Endometrial microvascular endothelial cells (primary cell): ENCODE results near the gene KIF26A. TPM values are rescaled to one million over a fixed set of nuclear protein-coding genes. Genes with fewer than 3 reads are reported as not detected.
"Not testable (repeated sequence)": the region's sequence is repeated elsewhere in the genome, so short reads cannot be mapped to it uniquely, and the experiment has no call there.

Source experiments
- in situ Hi-C: cut with HindIII; loops from 2 replicates; pipeline ENCODE4 v1.10.0; 2017; ENCODE audit warnings: low sequenced_read_pairs, low pct_unique_long_range_greater_than_20kb; ENCODE audit errors: inconsistent ontology term
- total RNA-seq: library from RNA; depleted of rRNA; stranded (reverse); fragments of >200 nt; gene quantifications from one replicate; pipeline ENCODE4 v1.2.3, GENCODE V29; 2015; ENCODE audit errors: inconsistent ontology term

Gene KIF26A
- total RNA-seq, 1 donor from 2014 or later: 6.2 TPM

DNA sequence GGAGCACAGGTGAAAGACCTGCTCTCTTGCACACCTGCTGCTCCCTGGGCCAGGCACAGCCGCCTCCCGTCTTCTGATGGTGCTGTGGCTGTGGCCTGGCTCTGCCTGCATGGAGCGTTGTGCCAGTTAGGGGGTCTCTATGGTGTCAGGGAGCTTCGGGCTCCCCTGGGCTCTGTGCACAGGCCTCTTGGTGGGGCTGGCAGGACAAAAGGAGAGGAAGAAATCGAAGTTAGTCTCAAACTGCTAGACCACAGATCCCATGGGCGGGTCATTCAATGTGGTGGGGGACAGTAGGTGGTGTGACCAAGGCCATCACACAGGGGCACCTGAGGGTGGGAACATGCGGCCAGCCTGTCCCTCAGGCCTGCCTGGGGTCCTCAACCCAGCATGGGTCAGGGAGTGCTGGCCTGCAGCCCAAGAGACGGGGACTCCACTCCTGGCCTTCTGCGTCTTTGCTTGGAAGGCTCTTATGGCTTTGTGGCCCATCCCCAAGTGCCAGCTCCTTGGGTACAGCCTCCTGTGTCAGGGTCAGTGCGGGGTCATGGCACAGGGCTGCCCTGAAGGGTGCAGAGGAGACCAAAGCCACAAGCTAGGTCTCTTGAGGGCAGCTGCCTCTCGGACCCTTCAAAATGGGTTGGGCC lies 84.1 kb downstream of the KIF26A start:
- in situ Hi-C loops: no loop called here

DNA sequence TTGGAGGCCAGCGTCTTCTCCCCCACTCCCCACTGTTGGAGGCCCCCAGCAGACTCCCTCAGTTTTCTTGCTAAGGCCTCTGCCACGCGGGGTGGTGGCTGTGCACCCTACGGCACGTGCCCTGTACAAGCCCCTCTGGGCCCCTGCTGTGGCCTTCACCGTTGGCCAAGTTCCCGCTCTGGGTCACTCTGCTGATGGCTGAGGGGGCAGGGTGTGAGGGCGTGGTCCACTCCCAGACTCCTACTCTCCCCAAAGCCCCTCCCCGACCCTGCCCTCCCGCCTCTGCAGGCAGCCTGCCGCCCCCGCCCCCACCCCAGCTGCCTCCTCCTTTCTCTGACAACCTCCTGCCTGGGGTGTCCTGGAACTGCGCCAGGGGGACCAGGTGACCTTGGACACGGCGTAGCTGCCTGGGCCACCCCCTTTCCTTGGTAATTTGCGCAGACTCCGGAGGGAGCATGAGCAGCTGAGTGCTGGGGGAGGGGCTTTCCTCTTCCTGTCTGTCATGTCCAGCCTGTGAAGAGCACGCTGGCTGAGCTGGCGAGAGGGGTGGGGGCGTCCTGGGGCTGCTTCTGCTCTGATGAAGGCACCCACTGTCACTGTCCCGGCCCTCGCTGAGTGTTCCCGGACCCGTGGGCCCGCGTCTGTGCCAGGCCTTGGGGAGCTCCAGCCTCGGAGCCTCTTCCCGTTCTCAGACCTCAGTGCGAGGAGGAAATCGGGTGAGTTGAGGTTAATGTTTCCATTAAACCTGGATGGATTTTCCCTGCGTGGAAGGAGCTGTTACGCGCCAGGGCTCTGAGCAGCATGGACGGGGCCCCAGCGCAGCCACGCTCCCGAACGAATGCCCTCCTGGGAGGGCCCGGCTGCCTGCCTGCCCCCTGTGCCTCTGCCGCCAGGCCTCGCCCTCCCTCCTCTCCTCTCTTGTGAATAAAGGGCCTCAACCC lies 85.0 kb downstream of the KIF26A start:
- in situ Hi-C loops: no loop called here

DNA sequence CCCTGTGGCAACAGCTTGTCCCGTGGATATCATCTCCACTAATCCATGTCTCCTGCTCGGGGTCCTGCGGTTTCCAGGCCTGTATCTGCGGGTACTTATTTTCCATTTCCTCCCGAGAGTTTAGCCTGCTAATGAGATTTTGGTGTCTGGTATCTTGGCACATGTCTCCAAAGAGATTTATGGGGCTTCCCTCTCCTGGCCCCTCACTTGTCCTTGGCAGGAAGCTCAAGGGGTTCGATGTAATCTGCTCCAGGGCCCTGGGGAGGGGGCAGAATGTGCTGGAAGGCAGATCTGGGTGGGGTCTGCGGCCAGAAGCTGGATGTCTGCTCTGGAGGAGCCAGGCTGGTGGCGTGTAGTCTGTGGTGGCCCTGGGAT lies 85.7 kb downstream of the KIF26A start:
- in situ Hi-C loops: no loop called here

DNA sequence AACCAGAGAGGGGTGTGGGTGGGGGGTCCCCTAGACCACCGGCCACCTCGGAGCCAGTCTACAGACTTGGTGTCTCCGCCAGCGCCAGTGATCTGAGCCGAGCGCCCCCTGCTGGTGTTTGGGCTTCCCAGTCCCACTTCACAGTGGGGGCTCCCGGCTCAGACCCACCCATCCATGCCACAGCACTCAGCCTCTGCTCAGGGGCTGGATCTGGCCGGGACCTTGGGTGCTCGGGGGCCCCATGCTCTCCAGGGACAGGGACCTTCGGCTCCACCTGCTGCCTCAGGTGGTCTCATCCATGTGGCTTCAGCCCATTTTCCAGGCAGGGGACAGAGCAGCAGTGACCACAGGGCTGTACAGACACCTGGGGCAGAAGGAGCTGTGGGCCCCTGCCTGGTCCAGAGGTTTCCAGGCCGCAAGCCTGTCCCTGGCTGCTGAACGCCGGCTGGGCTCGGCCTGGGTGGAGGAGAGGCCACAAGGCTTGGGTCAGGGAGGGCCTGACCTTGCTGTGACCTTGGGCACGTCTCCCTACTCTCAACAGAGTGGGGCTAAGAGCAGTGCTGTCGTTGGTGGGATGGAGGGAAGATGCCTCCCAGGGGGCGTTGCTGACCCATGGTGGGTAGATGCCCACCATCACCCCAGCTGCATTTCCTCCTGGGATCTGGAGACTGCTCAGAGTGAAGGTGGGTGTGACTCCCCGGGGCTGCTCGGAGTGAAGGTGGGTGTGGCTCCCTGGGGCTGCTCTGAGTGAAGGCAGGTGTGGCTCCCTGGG lies 86.3 kb downstream of the KIF26A start:
- in situ Hi-C loops: no loop called here

DNA sequence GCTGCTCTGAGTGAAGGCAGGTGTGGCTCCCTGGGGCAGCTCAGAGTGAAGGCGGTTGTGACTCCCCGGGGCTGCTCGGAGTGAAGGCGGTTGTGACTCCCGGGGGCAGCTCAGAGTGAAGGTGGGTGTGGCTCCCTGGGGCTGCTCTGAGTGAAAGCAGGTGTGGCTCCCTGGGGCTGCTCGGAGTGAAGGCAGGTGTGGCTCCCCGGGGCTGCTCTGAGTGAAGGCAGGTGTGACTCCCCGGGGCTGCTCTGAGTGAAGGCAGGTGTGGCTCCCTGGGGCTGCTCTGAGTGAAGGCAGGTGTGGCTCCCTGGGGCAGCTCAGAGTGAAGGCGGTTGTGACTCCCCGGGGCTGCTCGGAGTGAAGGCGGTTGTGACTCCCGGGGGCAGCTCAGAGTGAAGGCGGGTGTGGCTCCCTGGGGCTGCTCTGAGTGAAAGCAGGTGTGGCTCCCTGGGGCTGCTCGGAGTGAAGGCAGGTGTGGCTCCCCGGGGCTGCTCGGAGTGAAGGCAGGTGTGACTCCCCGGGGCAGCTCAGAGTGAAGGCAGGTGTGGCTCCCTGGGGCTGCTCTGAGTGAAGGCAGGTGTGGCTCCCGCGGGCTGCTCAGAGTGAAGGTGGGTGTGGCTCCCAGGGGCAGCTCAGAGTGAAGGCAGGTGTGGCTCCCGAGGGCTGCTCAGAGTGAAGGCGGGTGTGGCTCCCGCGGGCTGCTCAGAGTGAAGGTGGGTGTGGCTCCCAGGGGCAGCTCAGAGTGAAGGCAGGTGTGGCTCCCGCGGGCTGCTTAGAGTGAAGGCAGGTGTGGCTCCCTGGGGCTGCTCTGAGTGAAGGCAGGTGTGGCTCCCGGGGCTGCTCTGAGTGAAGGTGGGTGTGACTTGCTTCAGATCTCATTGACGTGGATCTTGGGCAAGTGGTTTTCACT lies 87.1 kb downstream of the KIF26A start:
- in situ Hi-C loops: not testable (repeated sequence)

DNA sequence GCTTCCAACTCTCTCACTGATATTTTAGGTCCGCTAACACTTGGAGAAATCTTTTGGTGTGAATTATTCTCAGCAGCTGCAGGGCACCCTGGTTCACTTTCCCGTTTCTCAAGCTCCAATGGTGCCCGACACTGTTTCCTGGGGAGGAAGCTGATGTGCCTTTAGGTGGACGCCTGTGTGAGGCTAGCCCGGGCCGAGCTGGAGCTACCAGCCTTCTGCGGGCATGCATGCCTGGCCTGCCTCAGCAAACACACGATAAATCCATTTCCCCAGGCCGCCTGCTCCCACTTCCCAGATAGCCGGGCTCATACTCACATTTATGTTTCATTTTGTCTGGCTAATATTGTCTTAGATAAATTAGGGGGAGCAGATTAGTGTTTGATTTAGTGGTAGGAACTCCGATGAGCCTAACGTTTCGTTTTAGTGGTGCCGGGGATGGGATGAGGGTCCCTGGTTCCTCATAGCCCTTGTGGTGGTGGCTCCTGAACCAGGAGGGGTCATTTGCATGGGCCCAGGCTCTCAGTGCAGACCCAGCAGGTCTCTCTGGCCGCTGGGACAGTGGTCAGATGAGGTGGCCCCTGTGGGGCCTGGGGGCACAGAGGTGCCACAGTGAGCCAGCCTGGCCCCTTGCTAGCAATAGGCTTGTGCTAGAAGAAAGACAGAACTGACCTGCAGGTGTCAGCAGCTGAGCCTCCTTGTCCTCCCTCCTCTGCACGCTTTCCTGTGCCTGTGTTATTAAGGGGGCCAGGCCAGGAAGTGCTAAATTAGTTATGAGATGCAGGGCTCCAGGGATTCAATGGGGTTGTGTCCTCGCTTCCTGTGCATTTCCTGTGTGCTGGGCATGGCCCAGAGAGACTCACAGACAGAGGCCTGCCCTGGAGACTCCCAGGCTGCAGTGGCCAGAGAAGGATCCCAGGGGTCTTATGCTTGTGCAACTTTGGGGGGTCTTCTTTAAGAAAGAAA lies 88.3 kb downstream of the KIF26A start:
- in situ Hi-C loops: no loop called here

DNA sequence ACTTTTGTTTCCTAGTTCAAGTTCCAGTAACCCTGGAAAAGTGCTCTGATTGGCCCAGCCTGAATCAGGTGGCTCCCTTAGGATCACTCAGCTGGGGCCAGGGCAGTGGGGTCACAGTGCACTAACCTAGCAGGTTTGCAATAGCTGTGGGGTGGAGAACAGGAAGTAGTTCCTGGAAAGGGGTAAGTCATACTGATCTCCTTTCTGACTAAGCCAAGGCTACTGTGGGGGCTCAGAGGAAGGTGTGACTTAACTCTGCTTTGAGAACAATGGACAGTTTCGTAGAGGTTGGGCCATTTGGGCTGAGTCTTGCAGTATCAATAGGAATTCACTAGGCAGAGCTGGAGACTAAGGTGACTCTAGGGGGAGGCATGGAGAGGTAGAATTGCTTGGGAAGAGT lies 89.4 kb downstream of the KIF26A start:
- in situ Hi-C loops: no loop called here

DNA sequence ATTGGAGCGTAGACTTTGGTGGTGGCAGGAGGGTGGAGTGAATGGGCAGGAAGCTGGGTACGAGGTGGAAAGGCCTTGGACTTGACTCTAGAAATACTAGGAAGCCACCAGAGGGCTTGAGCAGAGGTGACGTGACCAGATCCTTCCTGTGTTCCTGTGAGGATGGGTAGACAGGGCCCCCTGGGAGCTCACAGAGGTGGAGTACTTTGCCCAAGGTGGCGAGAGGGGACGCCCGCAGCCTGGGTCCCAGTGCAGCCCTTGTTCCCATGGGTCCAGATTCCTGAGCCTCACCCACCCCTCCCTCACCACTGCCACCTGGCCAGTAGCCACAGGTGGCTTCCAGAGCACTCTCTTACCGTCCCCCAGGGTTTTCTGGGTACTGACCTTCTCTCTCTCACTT lies 89.8 kb downstream of the KIF26A start:
- in situ Hi-C loops: no loop called here

DNA sequence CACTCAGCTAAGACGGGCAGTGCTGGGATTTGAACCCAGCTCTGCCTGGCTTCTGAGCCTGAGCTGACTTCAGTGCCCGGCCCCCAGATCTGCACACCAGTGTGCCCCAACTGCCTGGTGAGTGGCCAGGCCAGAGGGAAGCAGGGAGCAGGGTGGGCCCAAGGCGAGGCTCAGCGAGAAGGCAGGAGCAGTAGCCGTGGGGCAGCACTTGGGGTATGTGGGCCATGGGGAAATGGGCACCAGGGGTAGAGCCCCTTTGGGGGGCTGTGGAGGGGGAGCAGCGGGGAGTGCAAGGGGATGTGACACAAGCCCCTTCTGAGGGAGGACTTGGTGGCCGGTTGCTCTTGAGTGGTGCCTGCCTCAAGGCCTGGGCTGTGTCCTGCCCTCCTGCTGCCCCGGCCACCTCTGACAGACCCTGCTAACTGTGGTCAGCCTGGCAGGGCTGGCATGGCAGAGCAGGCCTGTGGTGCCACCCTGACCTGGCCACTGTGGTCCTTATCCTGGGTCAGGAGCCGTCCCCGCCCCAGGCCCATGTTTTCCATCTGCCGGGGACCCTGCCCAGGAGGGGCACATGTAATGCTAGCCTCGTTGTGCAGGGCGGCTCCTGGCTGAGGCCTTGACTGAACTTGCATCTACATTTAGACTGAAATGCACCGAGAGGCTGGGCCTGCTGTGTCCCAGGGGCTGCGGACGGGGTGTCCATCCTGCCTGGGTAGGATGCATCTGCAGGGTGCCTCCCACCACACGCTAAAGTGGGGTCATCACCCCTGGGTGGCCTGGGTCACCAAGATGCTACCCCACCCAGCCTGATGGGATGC lies 90.5 kb downstream of the KIF26A start:
- in situ Hi-C loops: no loop called here

DNA sequence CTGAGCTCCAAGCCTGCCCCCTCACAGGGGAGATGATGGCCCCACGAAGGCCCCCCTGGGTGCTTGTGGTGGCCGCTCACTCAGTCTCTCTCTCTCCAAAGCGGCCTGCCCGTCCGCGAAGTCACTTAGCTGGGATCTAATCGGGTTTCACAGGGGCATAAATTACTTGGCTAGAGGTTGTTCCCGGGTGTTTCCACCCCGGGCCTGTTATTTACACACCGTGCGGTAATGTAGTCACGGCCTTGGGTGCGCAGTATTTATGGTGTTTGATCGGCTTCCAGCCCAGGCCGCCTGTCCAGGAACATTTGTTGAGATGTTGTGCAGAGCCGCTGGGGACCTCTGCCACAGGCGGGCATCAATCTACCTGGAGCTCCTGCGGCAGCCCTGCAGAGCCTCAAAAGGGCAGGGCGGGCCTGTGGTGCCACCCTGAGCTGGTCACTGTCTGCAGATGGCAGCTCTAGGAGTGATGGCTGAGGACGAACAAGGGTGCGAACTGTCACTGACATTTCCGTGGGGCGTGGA lies 91.2 kb downstream of the KIF26A start:
- in situ Hi-C loops: loop anchor here (10.0 kb wide), 1 partner anchor 65 kb away; no protein-coding TSS in a partner anchor

DNA sequence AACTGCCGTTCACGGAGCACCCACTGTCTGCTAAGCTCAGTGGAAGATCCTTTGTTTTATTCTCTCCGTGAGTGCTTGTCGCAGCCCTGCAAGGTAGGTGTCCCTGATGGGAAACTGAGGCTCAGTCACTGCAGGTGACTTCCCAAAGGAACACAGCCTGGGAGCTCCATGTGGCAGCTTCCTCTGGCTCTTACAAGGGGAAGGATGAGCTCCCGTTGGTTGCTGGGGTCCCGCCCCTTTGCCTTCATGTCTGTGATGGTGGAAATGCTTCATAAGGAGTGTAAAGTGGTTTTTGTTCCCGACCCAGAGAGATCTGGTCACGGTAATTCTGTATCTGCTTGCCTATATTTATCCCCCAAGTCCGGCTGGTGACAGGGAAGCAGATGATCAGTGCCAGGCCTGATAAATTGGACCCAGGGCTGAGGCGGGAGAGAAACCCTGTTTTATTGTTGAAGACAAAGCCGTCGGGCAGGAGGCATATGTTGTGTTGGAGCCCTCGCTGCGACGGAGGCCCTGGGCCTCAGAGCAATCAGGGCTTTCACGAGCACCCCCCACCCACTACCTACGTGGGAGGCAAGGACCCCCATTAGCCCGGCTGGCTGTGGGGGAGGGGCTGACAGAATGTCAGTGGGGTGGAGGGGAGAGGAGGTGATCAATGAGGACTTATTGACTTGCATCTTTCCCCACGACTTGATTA lies 91.9 kb downstream of the KIF26A start:
- in situ Hi-C loops: loop anchor here (10.0 kb wide), 1 partner anchor 65 kb away; no protein-coding TSS in a partner anchor

Other genes with a start within 250 kb of the KIF26A start
- 0.09 TPM for gene TDRD9, start 210.1 kb upstream of the KIF26A start, total RNA-seq
- gene RD3L, start 196.1 kb upstream of the KIF26A start, total RNA-seq: not detected
- gene ASPG, start 52.9 kb upstream of the KIF26A start, total RNA-seq: not detected